NCI-H345 treated with DMSO at 0.1 percent for 48 hours (cell line): ENCODE measurements around the gene SPATA2.
"Not testable (repeated sequence)": the region's sequence is repeated elsewhere in the genome, so short reads cannot be mapped to it uniquely, and the experiment has no call there.

Source experiments
- DNase-seq: peaks from one replicate; lab custom pipeline; 2025; ENCODE audit not compliant: unreplicated experiment; lab: John Stamatoyannopoulos, UW

The SPATA2 gene

GRCh38 chr20:49915380-49916145, at the start of gene SPATA2:
Gene SPATA2 (minus strand): TSS chr20:49915529. CDS start chr20:49908490, 7,039 bp downstream.
- peak; percentile 92 for DNase-seq

GRCh38 chr20:49961413-49961812, 46.1 kb upstream of the SPATA2 start:
- no peak for DNase-seq

- not testable (repeated sequence) for DNase-seq
Observed at GRCh38 chr20:49957089-49957938, 42.0 kb upstream of the SPATA2 start.

GRCh38 chr20:49956689-49957088, 41.4 kb upstream of the SPATA2 start:
- no peak for DNase-seq

- not testable (repeated sequence) for DNase-seq
Observed at GRCh38 chr20:49955830-49956396, 40.6 kb upstream of the SPATA2 start.

- no peak for DNase-seq
Observed at GRCh38 chr20:49955167-49955566, 39.8 kb upstream of the SPATA2 start.

- no peak for DNase-seq
Observed at GRCh38 chr20:49951151-49951550, 35.8 kb upstream of the SPATA2 start.

GRCh38 chr20:49948809-49949507, 33.6 kb upstream of the SPATA2 start:
- DNase-seq, result no peak

- no peak for DNase-seq
Observed at GRCh38 chr20:49948178-49948577, 32.8 kb upstream of the SPATA2 start.

- DNase-seq, result no peak
Observed at GRCh38 chr20:49945701-49946477, 30.6 kb upstream of the SPATA2 start.

GRCh38 chr20:49945306-49945700, 30.0 kb upstream of the SPATA2 start:
- DNase-seq, result no peak

GRCh38 chr20:49942942-49943341, 27.6 kb upstream of the SPATA2 start:
- DNase-seq, result no peak

- DNase-seq, result no peak
Observed at GRCh38 chr20:49942303-49942702, 27.0 kb upstream of the SPATA2 start.

GRCh38 chr20:49941456-49941855, 26.1 kb upstream of the SPATA2 start:
- no peak for DNase-seq

GRCh38 chr20:49938173-49939163, 23.1 kb upstream of the SPATA2 start:
- DNase-seq, result no peak

GRCh38 chr20:49937027-49937929, 21.9 kb upstream of the SPATA2 start:
- DNase-seq, result no peak

- DNase-seq, result peak; percentile 87
Observed at GRCh38 chr20:49936153-49937026, 21.1 kb upstream of the SPATA2 start, which contains the start of gene RNF114. Gene RNF114 (plus strand): TSS chr20:49936397. CDS start chr20:49936413, 16 bp downstream.
